Mesenchymal stem cell (in vitro differentiated cells and primary cell): ENCODE results near the gene CHCHD3.

ENCODE experiments used
- DNase-seq: peaks from one replicate; pipeline ENCODE4 v3.0.0-alpha.2; 2013
- H2AFZ ChIP-seq: one replicate; pipeline ENCODE4 v1.6.1; 2013; ENCODE audit warnings: low read depth, mild to moderate bottlenecking, control low read depth, inconsistent platforms, low read length, moderate library complexity
- H2AK5ac ChIP-seq: 2 replicates; pipeline ENCODE4 v1.6.1; 2013; ENCODE audit warnings: low read length, moderate library complexity, mild to moderate bottlenecking, inconsistent platforms; ENCODE audit not compliant: severe bottlenecking
- H2BK120ac ChIP-seq: one replicate; pipeline ENCODE4 v1.6.1; 2013; ENCODE audit warnings: low read depth, mild to moderate bottlenecking, inconsistent platforms, low read length, moderate library complexity
- H2BK12ac ChIP-seq, 2 experiments: one replicate each; pipeline ENCODE4 v1.6.1; 2013; ENCODE audit warnings: inconsistent platforms in 2 of 2, low read length in 2 of 2, mild to moderate bottlenecking in 2 of 2, moderate library complexity in 2 of 2, control low read depth in 1 of 2
- H2BK15ac ChIP-seq: one replicate; pipeline ENCODE4 v1.6.1; 2013; ENCODE audit warnings: mild to moderate bottlenecking, low read depth, inconsistent platforms; ENCODE audit not compliant: poor library complexity, severe bottlenecking
- H2BK5ac ChIP-seq: 2 replicates; pipeline ENCODE4 v1.6.1; 2013; ENCODE audit warnings: low read depth, mild to moderate bottlenecking, low read length, control low read depth, inconsistent platforms; ENCODE audit not compliant: poor library complexity, severe bottlenecking
- H3K14ac ChIP-seq, 2 experiments: one replicate each; pipeline ENCODE4 v1.6.1; 2013; ENCODE audit warnings: inconsistent platforms in 2 of 2, low read length in 2 of 2, control low read depth in 1 of 2, mild to moderate bottlenecking in 1 of 2, moderate library complexity in 1 of 2
- H3K18ac ChIP-seq, 2 experiments: one replicate each; pipeline ENCODE4 v1.6.1; 2013; ENCODE audit warnings: inconsistent platforms in 2 of 2, low read length in 2 of 2, control low read depth in 1 of 2, low read depth in 1 of 2, mild to moderate bottlenecking in 1 of 2
- H3K23ac ChIP-seq, 2 experiments: one replicate each; pipeline ENCODE4 v1.6.1; 2013; ENCODE audit warnings: inconsistent platforms in 2 of 2, low read length in 2 of 2, mild to moderate bottlenecking in 2 of 2, moderate library complexity in 2 of 2, control low read depth in 1 of 2
- H3K27ac ChIP-seq: 2 replicates; pipeline ENCODE4 v1.5.1; 2013; ENCODE audit warnings: mild to moderate bottlenecking, moderate library complexity, low read length, control low read depth, inconsistent platforms; ENCODE audit not compliant: poor library complexity, severe bottlenecking
- H3K27me3 ChIP-seq, 2 experiments: 2 replicates each; pipeline versions ENCODE4 v1.6.1 to v1.7.0; 2013; ENCODE audit warnings: low read length in 2 of 2, mild to moderate bottlenecking in 2 of 2, moderate library complexity in 2 of 2, control low read depth in 1 of 2, inconsistent platforms in 1 of 2; ENCODE audit not compliant: control insufficient read depth in 1 of 2, insufficient read depth in 1 of 2
- H3K36me3 ChIP-seq, 2 experiments: 2 replicates each; pipeline versions ENCODE4 v1.6.1 to v1.7.0; 2013; ENCODE audit warnings: low read length in 2 of 2, control low read depth in 1 of 2, inconsistent platforms in 1 of 2, low read depth in 1 of 2, mild to moderate bottlenecking in 1 of 2; ENCODE audit not compliant: insufficient read depth in 2 of 2, control insufficient read depth in 1 of 2
- H3K4ac ChIP-seq, 2 experiments: one replicate each; pipeline ENCODE4 v1.6.1; 2013; ENCODE audit warnings: inconsistent platforms in 2 of 2, low read length in 2 of 2, mild to moderate bottlenecking in 2 of 2, moderate library complexity in 2 of 2, control low read depth in 1 of 2, low read depth in 1 of 2
- H3K4me1 ChIP-seq: 2 replicates; pipeline ENCODE4 v1.6.1; 2013; ENCODE audit warnings: low read depth, low read length, control low read depth; ENCODE audit not compliant: control insufficient read depth, insufficient read depth
- H3K4me2 ChIP-seq: 2 replicates; pipeline ENCODE4 v1.6.1; 2013; ENCODE audit warnings: low read length, mild to moderate bottlenecking, inconsistent platforms; ENCODE audit not compliant: poor library complexity, severe bottlenecking
- H3K4me3 ChIP-seq, 2 experiments: 2 replicates each; pipeline versions ENCODE4 v1.5.1 to v1.7.0; 2013; ENCODE audit warnings: low read length in 2 of 2, mild to moderate bottlenecking in 2 of 2, control low read depth in 1 of 2, low read depth in 1 of 2; ENCODE audit not compliant: insufficient read depth in 1 of 2
- H3K79me1 ChIP-seq: replicated peaks from 2 replicates; pipeline ENCODE4 v1.6.1; 2013; ENCODE audit warnings: mild to moderate bottlenecking, control low read depth, low read length, inconsistent platforms; ENCODE audit not compliant: poor library complexity, severe bottlenecking
- H3K9ac ChIP-seq: 2 replicates; pipeline ENCODE4 v1.7.0; 2013; ENCODE audit warnings: mild to moderate bottlenecking, low read length, moderate library complexity
- H3K9me3 ChIP-seq: 2 replicates; pipeline ENCODE4 v1.7.0; 2013; ENCODE audit warnings: mild to moderate bottlenecking, low read length; ENCODE audit not compliant: control insufficient read depth
- H4K8ac ChIP-seq: one replicate; pipeline ENCODE4 v1.6.1; 2013; ENCODE audit warnings: inconsistent platforms, mild to moderate bottlenecking, low read length, moderate library complexity
- H4K91ac ChIP-seq: one replicate; pipeline ENCODE4 v1.6.1; 2013; ENCODE audit warnings: mild to moderate bottlenecking, low read length, inconsistent platforms
- WGBS: methylation state at CpG from one replicate; pipeline ENCODE4 v1.1.7; 2013; ENCODE audit warnings: mixed read lengths; 5-methylcytosine and 5-hydroxymethylcytosine counted together

The CHCHD3 gene

DNA sequence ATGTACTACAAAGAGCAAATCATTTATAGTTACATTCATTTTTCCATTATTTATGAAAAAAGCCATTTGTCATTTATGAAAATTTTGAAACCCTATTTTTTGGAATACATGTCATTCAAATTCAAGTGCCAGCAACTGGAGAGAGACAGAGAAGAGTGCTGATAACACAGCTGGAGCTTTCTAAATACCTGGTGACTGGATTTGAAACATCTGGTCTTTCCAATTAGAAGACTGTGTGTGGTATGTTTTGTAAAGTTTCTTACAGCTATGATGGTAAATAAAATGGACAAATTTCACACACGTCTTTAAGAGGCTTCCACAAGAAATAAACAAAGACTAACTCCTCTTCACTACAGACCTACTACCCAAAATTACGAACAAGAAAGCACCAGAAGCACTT, 56.8 kb downstream of the CHCHD3 start:
- Histone ChIP-seq H3K27me3 (no peaks in the 10 kb centered on the region), H3K4me3 (no peak overlapping the region), H3K9me3 (no peaks in the 10 kb centered on the region), H3K79me1 (peaks cover 22% of the 10 kb centered on the region), H3K4me2 (no peak overlapping the region), H2BK5ac (no peak overlapping the region), H2BK12ac (no peak overlapping the region), H2AK5ac (no peak overlapping the region), H2BK120ac (no peak overlapping the region), H3K14ac (no peak overlapping the region), H3K4ac (no peak overlapping the region), H3K23ac (no peak overlapping the region), H3K27ac (no peak overlapping the region), H4K8ac (no peak overlapping the region), H3K4me1 (peaks cover 2% of the 10 kb centered on the region), H4K91ac (no peak overlapping the region), H3K18ac (no peak overlapping the region), H2BK15ac (no peak overlapping the region), H2AFZ (no peak overlapping the region), H3K9ac (no peak overlapping the region), H3K36me3 (peaks cover 0 to 15% of the 10 kb centered on the region in 2 experiments)
- no peak for DNase-seq
- WGBS = 100% methylated on average over 1 of the region's 2 CpGs

DNA sequence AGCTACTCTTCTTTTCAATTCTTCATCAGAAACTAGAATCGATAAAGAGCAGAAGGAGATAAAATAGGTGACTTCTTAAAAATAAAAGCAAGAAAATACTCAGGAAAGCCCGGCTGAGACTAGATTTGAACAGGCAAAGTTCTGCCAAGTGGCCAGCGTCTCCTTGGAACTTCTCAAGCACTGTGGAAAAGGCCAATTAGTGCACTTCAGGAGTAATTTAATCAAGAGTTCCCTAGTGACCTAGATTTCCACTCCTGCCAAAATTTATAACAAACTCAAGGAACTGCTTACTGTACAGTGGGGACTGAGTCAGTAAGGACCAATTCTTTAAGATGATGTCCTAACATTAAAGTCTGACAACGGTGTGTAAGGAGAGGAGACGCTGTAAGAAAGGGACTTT, 57.3 kb downstream of the CHCHD3 start:
- H3K27me3 ChIP-seq = no peaks in the 10 kb centered on the region
- H3K4me2 ChIP-seq = no peak overlapping the region
- no peak overlapping the region for H2AFZ ChIP-seq
- no peak for DNase-seq
- H3K9me3 ChIP-seq = no peaks in the 10 kb centered on the region
- H2BK15ac ChIP-seq = no peak overlapping the region
- H3K18ac ChIP-seq = no peak overlapping the region
- no peak overlapping the region for H3K14ac ChIP-seq
- no peak overlapping the region for H3K23ac ChIP-seq
- no peak overlapping the region for H3K9ac ChIP-seq
- WGBS = 93% methylated on average over 3 of the region's 5 CpGs
- H4K91ac ChIP-seq = no peak overlapping the region
- H3K4me1 ChIP-seq = peaks cover 2% of the 10 kb centered on the region
- H2BK12ac ChIP-seq = no peak overlapping the region
- H2BK120ac ChIP-seq = no peak overlapping the region
- no peak overlapping the region for H2BK5ac ChIP-seq
- no peak overlapping the region for H3K27ac ChIP-seq
- H3K4ac ChIP-seq = no peak overlapping the region
- no peak overlapping the region for H3K4me3 ChIP-seq
- peaks cover 24% of the 10 kb centered on the region for H3K79me1 ChIP-seq
- H2AK5ac ChIP-seq = no peak overlapping the region
- H3K36me3 ChIP-seq = peaks cover 0 to 19% of the 10 kb centered on the region in 2 experiments
- no peak overlapping the region for H4K8ac ChIP-seq

- H3K14ac ChIP-seq = no peak overlapping the region
- H3K9me3 ChIP-seq = no peaks in the 10 kb centered on the region
- H2BK5ac ChIP-seq = no peak overlapping the region
- H4K8ac ChIP-seq = no peak overlapping the region
- peaks cover 19% of the 10 kb centered on the region for H3K79me1 ChIP-seq
- H3K4ac ChIP-seq = no peak overlapping the region
- H3K36me3 ChIP-seq = peaks cover 0 to 22% of the 10 kb centered on the region in 2 experiments
- no peak overlapping the region for H2AFZ ChIP-seq
- no peak overlapping the region for H3K23ac ChIP-seq
- H4K91ac ChIP-seq = no peak overlapping the region
- no peak overlapping the region for H3K27ac ChIP-seq
- WGBS = 88% methylated on average over 1 of the region's 4 CpGs
- H2BK12ac ChIP-seq = no peak overlapping the region
- no peak overlapping the region for H2BK15ac ChIP-seq
- no peak overlapping the region for H2BK120ac ChIP-seq
- H2AK5ac ChIP-seq = no peak overlapping the region
- peaks cover 2% of the 10 kb centered on the region for H3K4me1 ChIP-seq
- H3K4me2 ChIP-seq = no peak overlapping the region
- H3K27me3 ChIP-seq = no peaks in the 10 kb centered on the region
- no peak overlapping the region for H3K4me3 ChIP-seq
- H3K18ac ChIP-seq = no peak overlapping the region
- no peak for DNase-seq
- H3K9ac ChIP-seq = no peak overlapping the region
Measured at GRCh38 chr7:133023370-133024071, 58.4 kb downstream of the CHCHD3 start.

DNA sequence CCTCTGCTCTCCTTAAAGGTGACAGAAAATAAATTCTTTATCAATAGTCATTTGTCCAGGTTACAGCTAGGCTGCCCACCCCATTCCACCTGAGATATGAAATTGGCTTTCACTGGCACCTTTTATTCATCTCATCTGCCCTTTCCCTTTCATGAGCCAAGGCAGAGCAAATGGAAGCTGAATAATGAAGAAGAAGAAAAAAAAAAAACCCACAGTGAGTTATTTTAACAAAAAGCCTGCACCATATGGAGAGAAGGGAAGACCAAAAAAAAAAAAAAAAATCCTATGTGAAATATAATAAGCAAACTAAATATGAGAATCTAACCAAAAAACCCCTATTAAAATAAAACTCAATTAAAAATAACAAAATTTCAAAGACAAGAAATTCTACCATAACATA, 59.2 kb downstream of the CHCHD3 start:
- Histone ChIP-seq H3K27me3 (no peaks in the 10 kb centered on the region), H3K36me3 (peaks cover 0 to 22% of the 10 kb centered on the region in 2 experiments)

More for the DNA sequence above, 59.2 kb downstream of the CHCHD3 start:
- Histone ChIP-seq H2AK5ac (no peak overlapping the region), H3K4me2 (no peak overlapping the region), H3K14ac (no peak overlapping the region), H3K23ac (no peak overlapping the region), H3K79me1 (peaks cover 19% of the 10 kb centered on the region), H2BK15ac (no peak overlapping the region), H4K91ac (no peak overlapping the region), H3K9ac (no peak overlapping the region), H3K27ac (no peak overlapping the region), H3K4ac (no peak overlapping the region), H2AFZ (no peak overlapping the region), H2BK5ac (peak overlapping the region; percentile 19), H2BK120ac (no peak overlapping the region), H2BK12ac (no peak overlapping the region), H3K9me3 (no peaks in the 10 kb centered on the region), H4K8ac (no peak overlapping the region), H3K4me3 (no peak overlapping the region), H3K18ac (no peak overlapping the region), H3K4me1 (peaks cover 4% of the 10 kb centered on the region)
- no peak for DNase-seq
